Astrocyte of the spinal cord (primary cell): ENCODE measurements around the gene KLHDC1.
"Not testable (repeated sequence)": the region's sequence is repeated elsewhere in the genome, so short reads cannot be mapped to it uniquely, and the experiment has no call there.

ENCODE experiments used
- DNase-seq: peaks from one replicate; pipeline ENCODE4 v3.0.0; 2011; ENCODE audit warnings: low read depth, low spot score
- H3K4me3 ChIP-seq: 2 replicates; pipeline ENCODE4 v1.5.1; 2011; ENCODE audit warnings: low read depth, mild to moderate bottlenecking, low read length, moderate library complexity
- CTCF ChIP-seq: IDR thresholded peaks from 2 replicates; pipeline ENCODE4 v1.5.1; 2012; ENCODE audit warnings: low read depth, mild to moderate bottlenecking, low read length, inconsistent platforms
- in situ Hi-C: cut with HindIII; loops from 2 replicates; pipeline ENCODE4 v1.10.0; 2017; ENCODE audit warnings: low sequenced_read_pairs

The KLHDC1 gene

GRCh38 chr14:49691031-49691430 lies 1.9 kb upstream of the KLHDC1 start:
- no peak for TF ChIP-seq CTCF
- in situ Hi-C loops: no loop called here
- H3K4me3 ChIP-seq: no peak overlapping the region
- no peak for DNase-seq

- peak overlapping the region; percentile 62 for H3K4me3 ChIP-seq
- no peak for DNase-seq
- in situ Hi-C loops: no loop called here
- no peak for TF ChIP-seq CTCF
Observed at GRCh38 chr14:49692193-49692757, 645 bp upstream of the KLHDC1 start.

GRCh38 chr14:49693735-49694124 lies 810 bp downstream of the KLHDC1 start:
- not testable (repeated sequence) for DNase-seq

GRCh38 chr14:49702725-49703124 lies 9.8 kb downstream of the KLHDC1 start:
- no peak overlapping the region for H3K4me3 ChIP-seq
- no peak for TF ChIP-seq CTCF
- in situ Hi-C loops: no loop called here
- DNase-seq: peak; percentile 39

More at GRCh38 chr14:49693735-49694124, 810 bp downstream of the KLHDC1 start:
- H3K4me3 ChIP-seq: peak overlapping the region; percentile 62
- in situ Hi-C loops: not testable (repeated sequence)

- no peak for DNase-seq
- in situ Hi-C loops: no loop called here
- TF ChIP-seq CTCF: no peak
- H3K4me3 ChIP-seq: no peak overlapping the region
Observed at GRCh38 chr14:49703965-49704364, 11.0 kb downstream of the KLHDC1 start.

GRCh38 chr14:49704471-49704870 lies 11.6 kb downstream of the KLHDC1 start:
- H3K4me3 ChIP-seq, DNase-seq, in situ Hi-C loops: not testable (repeated sequence)

GRCh38 chr14:49710993-49711392 lies 18.1 kb downstream of the KLHDC1 start:
- H3K4me3 ChIP-seq, in situ Hi-C loops, DNase-seq: not testable (repeated sequence)

- TF ChIP-seq CTCF: no peak
- in situ Hi-C loops: no loop called here
- no peak for DNase-seq
- H3K4me3 ChIP-seq: no peak overlapping the region
Observed at GRCh38 chr14:49720744-49721143, 27.8 kb downstream of the KLHDC1 start.

GRCh38 chr14:49721733-49722435 lies 29.0 kb downstream of the KLHDC1 start:
- DNase-seq, in situ Hi-C loops, H3K4me3 ChIP-seq: not testable (repeated sequence)
